HG02943 (cell line): ENCODE results near the gene PPP6R3.
"Not testable (repeated sequence)": the region's sequence is repeated elsewhere in the genome, so short reads cannot be mapped to it uniquely, and the experiment has no call there.

Experiments
- ATAC-seq: cut with Tn5 transposase; IDR thresholded peaks from one replicate; pipeline ENCODE4 v1.9.1; 2021; ENCODE audit warnings: mild to moderate bottlenecking, low read depth, moderate library complexity; ENCODE audit not compliant: unreplicated experiment

Gene PPP6R3

GRCh38 chr11:68455485-68455884, 5.1 kb upstream of the PPP6R3 start:
- no peak for ATAC-seq

DNA sequence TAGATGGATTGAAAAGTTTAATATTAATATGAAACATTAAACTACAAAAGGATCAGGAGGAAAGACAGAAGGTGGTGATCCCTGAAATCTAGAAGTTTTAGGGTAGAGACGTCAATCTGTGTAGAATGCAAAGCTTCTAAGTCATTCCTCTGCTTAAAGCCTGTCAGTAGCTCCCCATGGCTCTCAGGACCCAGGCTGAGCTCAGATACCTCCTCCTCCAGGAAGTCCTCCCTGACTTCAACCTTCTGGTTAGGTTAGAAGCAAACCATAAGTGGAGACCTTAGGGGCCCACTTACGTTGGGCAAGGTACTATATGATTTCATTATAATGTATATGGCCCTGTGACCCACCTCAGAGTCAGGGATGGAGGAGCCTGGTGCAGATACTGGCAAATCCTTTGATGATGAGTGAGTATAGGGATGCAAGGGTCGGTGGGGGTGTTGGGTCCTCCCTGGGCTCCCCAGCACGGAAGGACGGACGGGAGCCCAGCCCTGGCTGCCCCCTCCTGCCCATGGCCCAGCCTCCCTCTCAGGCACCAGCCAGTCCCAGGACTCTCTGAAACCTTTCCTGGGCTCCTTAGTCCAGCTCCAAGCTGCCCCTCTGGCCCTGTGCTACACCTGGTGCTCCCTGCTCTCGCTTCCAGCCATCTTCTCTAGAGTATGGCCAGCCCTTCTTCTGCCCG, 3.2 kb upstream of the PPP6R3 start:
- no peak for ATAC-seq

GRCh38 chr11:68457898-68458249, 2.7 kb upstream of the PPP6R3 start:
- ATAC-seq = no peak

- ATAC-seq = not testable (repeated sequence)
Observed at GRCh38 chr11:68458340-68458739, 2.2 kb upstream of the PPP6R3 start.

- ATAC-seq = peak; percentile 82
Observed at GRCh38 chr11:68459886-68460740, 439 bp upstream of the PPP6R3 start.

DNA sequence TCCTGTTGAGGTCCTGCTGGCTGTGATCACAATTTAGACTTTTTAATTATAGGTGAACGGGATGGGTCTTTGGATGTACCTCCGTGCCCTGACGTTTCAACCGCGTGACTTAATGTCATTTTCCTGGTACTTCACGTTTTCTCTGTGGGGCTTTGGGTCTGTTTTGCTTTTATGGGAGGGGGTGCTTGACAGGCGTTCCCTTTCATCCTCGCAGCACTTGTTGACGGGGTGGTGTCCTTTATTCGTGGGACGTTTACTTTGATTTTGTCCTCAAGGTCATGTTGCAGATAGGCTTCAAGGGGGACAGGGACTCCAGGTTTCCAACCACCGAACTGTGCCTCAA, 994 bp downstream of the PPP6R3 start:
- no peak for ATAC-seq

GRCh38 chr11:68463714-68464113, 3.2 kb downstream of the PPP6R3 start:
- no peak for ATAC-seq

DNA sequence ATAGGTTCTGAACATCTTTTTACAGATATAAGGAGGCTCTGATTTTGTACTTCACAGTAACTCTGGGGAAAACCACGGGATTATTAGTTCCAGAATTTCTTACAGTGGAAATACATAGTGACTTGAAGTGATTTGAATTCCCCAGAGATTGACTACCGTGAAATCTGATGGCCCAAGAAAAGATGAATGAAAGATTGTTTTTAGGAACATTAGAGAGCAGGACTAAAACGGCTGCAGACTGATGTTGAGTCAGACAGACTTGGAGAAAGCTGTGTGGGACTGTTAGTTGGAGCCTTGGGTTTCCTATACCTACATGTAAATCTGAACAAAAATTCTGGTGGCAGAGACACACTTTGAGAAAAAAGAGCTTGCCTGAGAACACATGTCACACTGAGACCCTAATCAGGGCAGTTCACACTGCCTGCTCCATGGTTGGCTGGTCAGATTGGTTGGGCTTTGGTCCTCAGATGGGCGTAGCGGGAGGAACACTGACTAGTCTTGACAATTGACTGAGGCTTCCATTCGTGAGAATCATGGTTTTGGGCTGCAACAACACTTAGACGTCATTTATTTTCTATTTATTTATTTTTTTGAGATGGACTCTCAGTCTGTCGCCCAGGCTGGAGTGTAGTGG, 6.8 kb downstream of the PPP6R3 start:
- ATAC-seq = no peak

GRCh38 chr11:68468217-68468828, 7.8 kb downstream of the PPP6R3 start:
- no peak for ATAC-seq

- ATAC-seq = no peak
Observed at GRCh38 chr11:68469122-68469521, 8.6 kb downstream of the PPP6R3 start.

DNA sequence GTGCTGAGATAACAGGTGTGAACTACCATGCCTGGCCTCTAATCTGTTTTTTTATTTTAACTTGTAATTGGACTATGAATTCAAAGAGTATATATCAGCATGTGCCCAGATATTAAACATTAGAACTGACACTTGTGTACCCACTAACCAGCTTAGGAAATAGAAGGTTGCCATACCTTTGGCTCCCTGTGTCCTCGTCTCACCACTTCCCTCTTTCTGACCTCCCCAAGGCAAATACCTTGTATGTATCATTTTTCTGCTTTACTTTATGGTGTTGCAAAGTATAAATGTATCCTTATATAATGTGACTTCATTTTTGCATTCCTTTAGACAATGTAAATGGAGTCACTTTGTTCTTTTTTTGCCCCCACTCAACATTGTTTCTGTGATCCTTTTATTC, 9.1 kb downstream of the PPP6R3 start:
- no peak for ATAC-seq

DNA sequence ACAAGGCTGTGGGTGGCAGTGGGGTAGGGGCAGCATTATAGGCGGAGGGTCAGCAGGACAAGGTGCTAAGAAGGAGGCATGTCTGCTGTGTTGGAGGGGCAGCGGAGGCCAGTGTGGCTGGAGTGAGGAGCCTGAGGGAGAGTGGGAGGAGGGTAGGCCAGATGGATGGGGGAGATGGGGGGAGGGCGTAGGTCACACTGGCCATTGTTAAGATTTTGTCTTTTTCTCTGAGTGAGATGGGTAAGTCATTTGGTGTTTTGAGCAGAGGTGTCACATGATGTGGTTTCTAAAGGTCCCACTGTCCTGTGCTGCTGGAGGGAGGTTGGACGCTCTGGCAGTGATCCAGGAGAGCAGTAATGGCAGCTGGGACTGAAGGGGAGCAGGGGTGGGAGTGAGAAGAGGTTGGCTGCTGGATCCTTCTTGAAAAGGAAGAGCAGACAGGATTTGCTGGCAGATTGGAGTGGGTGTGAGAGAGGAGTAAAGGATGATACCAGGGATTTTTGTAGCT, 9.8 kb downstream of the PPP6R3 start:
- ATAC-seq = no peak

GRCh38 chr11:68471360-68472340, 11.1 kb downstream of the PPP6R3 start:
- no peak for ATAC-seq

DNA sequence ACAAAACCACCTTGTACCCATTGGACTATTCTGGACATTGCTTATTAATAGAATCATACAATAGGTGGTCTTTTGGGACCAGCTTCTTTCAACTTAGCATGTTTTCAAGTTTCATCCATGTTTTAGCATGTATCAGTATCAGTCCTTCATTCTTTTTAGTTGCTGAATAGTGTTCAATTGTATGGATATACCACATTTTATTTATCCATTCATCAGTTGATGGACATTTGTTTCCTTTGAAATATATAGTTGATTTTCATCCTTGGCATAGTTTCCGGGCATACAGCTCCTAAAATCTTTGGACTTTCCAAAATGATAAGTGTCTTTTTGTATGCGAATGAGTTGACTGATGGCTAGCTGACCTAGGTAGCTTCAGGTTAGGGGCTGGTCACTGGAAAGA, 12.2 kb downstream of the PPP6R3 start:
- ATAC-seq = no peak

GRCh38 chr11:68473693-68474092, 13.1 kb downstream of the PPP6R3 start:
- no peak for ATAC-seq

DNA sequence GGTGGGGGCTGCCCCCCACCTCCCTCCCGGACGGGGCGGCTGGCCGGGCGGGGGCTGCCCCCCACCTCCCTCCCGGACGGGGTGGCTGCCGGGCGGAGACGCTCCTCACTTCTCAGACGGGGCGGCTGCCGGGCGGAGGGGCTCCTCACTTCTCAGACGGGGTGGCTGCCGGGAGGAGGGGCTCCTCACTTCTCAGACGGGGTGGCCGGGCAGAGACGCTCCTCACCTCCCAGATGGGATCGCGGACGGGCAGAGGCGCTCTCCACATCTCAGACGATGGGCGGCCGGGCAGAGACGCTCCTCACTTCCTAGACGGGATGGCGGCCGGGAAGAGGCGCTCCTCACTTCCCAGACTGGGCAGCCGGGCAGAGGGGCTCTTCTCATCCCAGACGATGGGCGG, 15.1 kb downstream of the PPP6R3 start:
- not testable (repeated sequence) for ATAC-seq

DNA sequence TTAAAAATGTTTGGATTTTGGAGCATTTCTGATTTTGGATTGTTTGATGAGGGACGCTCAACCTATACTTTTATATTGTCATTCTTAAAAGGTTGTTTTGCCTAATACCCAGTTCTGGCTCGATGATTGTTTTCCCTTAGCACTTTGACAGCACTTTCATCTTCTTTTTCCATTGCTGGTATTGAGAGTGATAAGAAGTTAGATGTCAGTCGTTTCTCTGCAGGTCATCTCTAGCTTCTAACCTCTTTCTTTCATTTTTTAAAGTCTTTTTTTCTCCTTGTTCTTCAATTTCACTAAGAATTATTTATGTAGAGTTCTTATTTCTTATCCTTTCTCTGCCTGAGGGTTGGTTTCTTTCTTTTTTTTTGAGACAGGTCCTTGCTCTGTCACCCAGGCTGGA, 18.8 kb downstream of the PPP6R3 start:
- ATAC-seq = no peak

GRCh38 chr11:68480193-68480592, 19.6 kb downstream of the PPP6R3 start:
- no peak for ATAC-seq

DNA sequence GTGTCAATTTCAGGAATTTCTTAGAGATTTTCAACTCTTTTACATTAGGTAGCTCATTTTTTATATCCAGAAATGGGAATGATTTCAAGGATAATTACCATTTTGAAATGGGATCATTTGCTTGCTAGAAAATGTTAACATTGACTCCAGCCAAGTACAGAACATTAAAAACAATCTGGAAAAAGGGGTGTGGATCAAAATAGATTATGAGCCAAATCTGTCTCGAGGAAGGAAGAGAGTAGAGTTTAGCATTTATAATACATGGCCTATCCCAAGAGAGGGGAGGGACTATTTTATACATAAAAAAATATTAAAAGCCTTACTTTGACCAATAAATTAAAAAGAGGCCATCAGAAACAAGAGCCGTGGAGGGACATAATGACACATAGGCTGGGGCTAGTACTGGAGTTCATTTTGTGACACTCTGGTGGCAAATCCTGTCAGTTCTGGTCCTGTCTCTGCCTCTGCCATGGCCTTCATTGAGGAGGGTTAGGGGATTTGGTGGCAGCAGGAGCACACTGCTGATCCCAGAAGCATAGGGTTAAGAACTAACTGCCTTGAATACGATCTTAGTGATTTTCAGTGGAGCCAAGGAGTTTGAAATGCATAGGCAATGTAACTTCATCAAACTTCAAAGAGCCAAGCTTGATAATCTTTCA, 20.4 kb downstream of the PPP6R3 start:
- ATAC-seq = no peak
